ENCODE measurements around the gene NRN1. TPM values are rescaled to one million over a fixed set of nuclear protein-coding genes. Genes with fewer than 3 reads are reported as not detected.

The NRN1 gene
- total RNA-seq, 3 donors from 2014 or later (not counting 1 experiment from before 2014, with no cell fraction given) = not detected

DNA sequence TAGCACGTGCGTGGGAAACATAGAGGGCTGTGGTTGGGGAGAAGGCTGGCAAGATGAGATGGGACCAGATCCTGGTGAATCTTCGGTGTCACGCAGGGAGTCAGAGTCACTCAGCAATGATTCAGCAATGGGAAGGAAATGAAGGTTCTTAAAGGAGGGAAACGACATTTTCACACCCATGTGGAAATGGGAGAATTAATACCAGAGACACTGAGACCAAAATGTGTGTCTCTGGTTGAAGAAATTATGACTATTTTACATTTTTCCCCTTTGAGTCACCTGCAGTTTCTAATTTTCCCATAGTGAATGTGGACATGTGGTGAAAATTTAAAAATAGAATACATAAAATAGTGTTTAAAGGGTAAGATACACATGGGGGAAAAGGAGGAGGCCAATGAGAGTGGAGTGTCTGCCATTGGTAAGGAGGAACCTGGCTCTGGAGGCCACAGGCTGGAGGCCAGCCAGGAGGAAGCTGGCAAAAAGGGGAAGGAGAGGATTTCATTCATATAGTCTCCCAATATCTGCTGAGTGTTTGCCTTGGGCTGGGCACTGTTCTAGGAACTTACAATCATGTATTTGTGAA, 17.5 kb downstream of the NRN1 start:
- peaks cover 2% of the 10 kb centered on the region for H3K4me1 ChIP-seq (ENCODE audit: control insufficient read depth, insufficient read depth, low read length)
- Mint-ChIP-seq H3K27me3 (ENCODE audit: low read depth in 2 of 2) (peaks cover 40 to 85% of the 10 kb centered on the region in 2 donors), H3K36me3 (no peaks in the 10 kb centered on the region), H3K4me1 (no peaks in the 10 kb centered on the region), H3K27ac (no peak overlapping the region), H3K4me3 (no peak overlapping the region), H3K9me3 (no peaks in the 10 kb centered on the region)
- DNase-seq (no peak), ATAC-seq (peak in 1 of 3 donors; percentile 48)
- peaks cover 1% of the 10 kb centered on the region for H3K9me3 ChIP-seq (ENCODE audit: control insufficient read depth, insufficient read depth, low read length)
- no peaks in the 10 kb centered on the region for H3K36me3 ChIP-seq (ENCODE audit: control insufficient read depth, insufficient read depth, low read length)
- H3K27ac ChIP-seq (ENCODE audit: low read length) = no peak overlapping the region
- intact Hi-C loops (cut with micrococcal nuclease) = no loop called here
- 76% methylated on average over 5 of the region's 5 CpGs for WGBS (ENCODE audit: insufficient coverage)
- TF ChIP-seq, protein P1, sequence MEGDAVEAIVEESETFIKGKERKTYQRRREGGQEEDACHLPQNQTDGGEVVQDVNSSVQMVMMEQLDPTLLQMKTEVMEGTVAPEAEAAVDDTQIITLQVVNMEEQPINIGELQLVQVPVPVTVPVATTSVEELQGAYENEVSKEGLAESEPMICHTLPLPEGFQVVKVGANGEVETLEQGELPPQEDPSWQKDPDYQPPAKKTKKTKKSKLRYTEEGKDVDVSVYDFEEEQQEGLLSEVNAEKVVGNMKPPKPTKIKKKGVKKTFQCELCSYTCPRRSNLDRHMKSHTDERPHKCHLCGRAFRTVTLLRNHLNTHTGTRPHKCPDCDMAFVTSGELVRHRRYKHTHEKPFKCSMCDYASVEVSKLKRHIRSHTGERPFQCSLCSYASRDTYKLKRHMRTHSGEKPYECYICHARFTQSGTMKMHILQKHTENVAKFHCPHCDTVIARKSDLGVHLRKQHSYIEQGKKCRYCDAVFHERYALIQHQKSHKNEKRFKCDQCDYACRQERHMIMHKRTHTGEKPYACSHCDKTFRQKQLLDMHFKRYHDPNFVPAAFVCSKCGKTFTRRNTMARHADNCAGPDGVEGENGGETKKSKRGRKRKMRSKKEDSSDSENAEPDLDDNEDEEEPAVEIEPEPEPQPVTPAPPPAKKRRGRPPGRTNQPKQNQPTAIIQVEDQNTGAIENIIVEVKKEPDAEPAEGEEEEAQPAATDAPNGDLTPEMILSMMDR (IDR thresholded peaks at IDR 0.05) = no peak
- peaks cover 33% of the 10 kb centered on the region for H3K27me3 ChIP-seq (ENCODE audit: control insufficient read depth, insufficient read depth, low read length)
- no peak overlapping the region for H3K4me3 ChIP-seq (ENCODE audit: low read length)

DNA sequence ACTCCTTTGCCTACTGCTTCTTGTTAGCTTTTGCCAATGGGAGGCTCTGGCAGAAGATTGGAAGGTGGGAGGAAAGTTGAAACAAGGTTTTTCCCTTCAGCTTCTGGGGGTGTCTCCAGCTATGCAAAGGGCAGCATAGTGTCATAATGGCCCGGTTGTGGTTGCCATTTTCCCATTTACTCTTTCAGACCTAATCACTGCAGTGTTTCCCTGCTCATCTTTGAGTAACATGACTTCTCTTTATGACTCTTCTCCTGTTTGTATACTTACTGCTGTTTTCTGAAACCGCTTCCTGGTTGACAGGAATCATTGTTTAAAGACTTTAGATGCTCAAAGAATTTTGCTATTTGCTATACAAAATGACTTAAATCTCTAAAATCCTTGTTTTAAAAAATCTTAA, 19.9 kb downstream of the NRN1 start:
- H3K4me3 Mint-ChIP-seq = no peak overlapping the region

DNA sequence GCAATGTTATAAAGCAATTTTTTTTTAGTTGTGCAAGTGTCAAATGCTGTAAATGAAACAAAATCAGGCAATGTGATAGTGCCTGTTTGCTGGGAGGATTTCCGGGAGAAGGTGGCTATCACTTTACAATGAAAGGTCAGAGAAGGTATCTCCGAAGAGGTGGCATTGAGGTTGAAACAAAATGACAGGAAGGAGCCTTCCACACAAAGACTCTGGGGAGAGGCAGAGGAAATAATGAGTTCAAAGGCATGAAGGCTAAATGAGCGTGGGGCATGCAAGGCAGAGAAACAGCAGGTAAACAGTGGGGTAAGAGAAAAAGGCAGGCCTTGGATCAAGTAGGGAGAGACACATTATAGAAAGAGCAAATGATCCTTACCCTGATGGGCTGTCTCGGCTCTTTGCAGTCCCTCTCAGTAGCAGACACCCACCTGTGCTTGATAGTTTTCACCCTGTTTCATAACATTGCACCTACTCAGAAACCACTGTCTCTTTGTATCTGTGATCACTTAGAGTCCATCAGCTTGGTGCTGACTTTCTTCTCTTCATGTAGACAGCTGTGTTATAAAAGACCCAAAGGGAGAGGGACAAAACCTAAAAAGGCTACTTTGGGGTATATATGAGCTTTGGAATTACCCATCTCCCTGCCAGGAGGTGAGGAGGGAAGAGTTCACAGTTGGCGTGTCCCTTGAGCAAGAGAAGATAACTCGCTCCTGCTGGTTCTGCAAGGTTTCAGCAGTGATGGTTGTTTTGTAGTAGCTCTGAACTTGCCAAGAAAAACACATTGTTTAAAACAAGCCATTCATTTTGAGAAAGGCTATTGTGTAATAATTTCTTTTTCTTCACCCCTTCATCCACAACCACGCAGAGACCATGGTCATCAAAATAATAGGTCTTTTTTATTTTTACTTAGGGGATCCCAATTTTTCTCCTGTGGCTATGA, 22.3 kb downstream of the NRN1 start:
- peak in 1 of 2 donors; percentile 21 for DNase-seq

More for the DNA sequence above, 19.9 kb downstream of the NRN1 start:
- Histone ChIP-seq H3K27ac (ENCODE audit: low read length) (no peak overlapping the region), H3K36me3 (ENCODE audit: control insufficient read depth, insufficient read depth, low read length) (no peaks in the 10 kb centered on the region), H3K27me3 (ENCODE audit: control insufficient read depth, insufficient read depth, low read length) (peaks cover 12% of the 10 kb centered on the region), H3K4me3 (ENCODE audit: low read length) (no peak overlapping the region), H3K4me1 (ENCODE audit: control insufficient read depth, insufficient read depth, low read length) (no peaks in the 10 kb centered on the region), H3K9me3 (ENCODE audit: control insufficient read depth, insufficient read depth, low read length) (no peaks in the 10 kb centered on the region)
- TF ChIP-seq, protein P1 (IDR thresholded peaks at IDR 0.05) = no peak
- Mint-ChIP-seq H3K36me3 (no peaks in the 10 kb centered on the region), H3K9me3 (no peaks in the 10 kb centered on the region), H3K4me1 (no peaks in the 10 kb centered on the region), H3K27me3 (ENCODE audit: low read depth in 2 of 2) (peaks cover 25 to 73% of the 10 kb centered on the region in 2 donors), H3K27ac (no peak overlapping the region)
- DNase-seq (no peak), ATAC-seq (no peak)
- 62% methylated on average over 2 of the region's 2 CpGs for WGBS (ENCODE audit: insufficient coverage)
- intact Hi-C loops (cut with micrococcal nuclease) = no loop called here

More for the DNA sequence above, 22.3 kb downstream of the NRN1 start:
- intact Hi-C loops (cut with micrococcal nuclease) = no loop called here
- Mint-ChIP-seq H3K27ac (no peak overlapping the region), H3K27me3 (ENCODE audit: low read depth in 2 of 2) (peaks cover 17 to 56% of the 10 kb centered on the region in 2 donors), H3K36me3 (no peaks in the 10 kb centered on the region), H3K4me1 (peaks cover 6% of the 10 kb centered on the region in 2 donors), H3K9me3 (peaks cover 0 to 3% of the 10 kb centered on the region in 2 donors), H3K4me3 (peak overlapping the region; percentile 4)
- H3K27me3 ChIP-seq (ENCODE audit: control insufficient read depth, insufficient read depth, low read length) = peaks cover 9% of the 10 kb centered on the region
- 79% methylated on average over 6 of the region's 7 CpGs for WGBS (ENCODE audit: insufficient coverage)
- no peaks in the 10 kb centered on the region for H3K4me1 ChIP-seq (ENCODE audit: control insufficient read depth, insufficient read depth, low read length)
- H3K27ac ChIP-seq (ENCODE audit: low read length) = no peak overlapping the region
- no peaks in the 10 kb centered on the region for H3K9me3 ChIP-seq (ENCODE audit: control insufficient read depth, insufficient read depth, low read length)
- no peak for ATAC-seq
- TF ChIP-seq, protein P1 (IDR thresholded peaks at IDR 0.05) = no peak
- H3K4me3 ChIP-seq (ENCODE audit: low read length) = no peak overlapping the region
- no peaks in the 10 kb centered on the region for H3K36me3 ChIP-seq (ENCODE audit: control insufficient read depth, insufficient read depth, low read length)

Measured in natural killer cell (primary cell).